HepG2 (cell line): ENCODE measurements around the gene ZBTB21. TPM values are rescaled to one million over a fixed set of nuclear protein-coding genes. Genes with fewer than 3 reads are reported as not detected.

Experiments used
- BRD4 ChIP-seq: sonication (generic); formaldehyde crosslinking; IDR thresholded peaks from 2 replicates; pipeline ENCODE4 v1.4.0; 2020; ENCODE audit warnings: missing genetic modification reagents
- NR2F6 ChIP-seq, 2 experiments: IDR thresholded peaks; 2 replicates each; pipeline ENCODE4 v1.6.1; 2016; ENCODE audit warnings: antibody characterized with exemption in 1 of 2, mild to moderate bottlenecking in 1 of 2
- PHF20 ChIP-seq: sonication (generic); formaldehyde crosslinking; IDR thresholded peaks from 2 replicates; pipeline ENCODE4 v1.5.0; 2020; ENCODE audit warnings: mild to moderate bottlenecking, missing genetic modification reagents
- REXO4 ChIP-seq: sonication (generic); formaldehyde crosslinking; IDR thresholded peaks from 2 replicates; pipeline ENCODE4 v1.8.0; 2022; ENCODE audit warnings: missing genetic modification reagents, mild to moderate bottlenecking, borderline replicate concordance
- ZBTB7A ChIP-seq: sonication (generic); formaldehyde crosslinking; IDR thresholded peaks from 2 replicates; pipeline ENCODE4 v1.8.0; 2022; ENCODE audit warnings: mild to moderate bottlenecking, missing genetic modification reagents
- ZNF263 ChIP-seq: sonication (generic); formaldehyde crosslinking; IDR thresholded peaks from 2 replicates; pipeline ENCODE4 v1.4.0; 2020; ENCODE audit warnings: missing genetic modification reagents
- ZNF563 ChIP-seq: sonication (generic); formaldehyde crosslinking; IDR thresholded peaks from 2 replicates; pipeline ENCODE4 v1.8.0; 2022; ENCODE audit warnings: mild to moderate bottlenecking, moderate library complexity, missing genetic modification reagents
- polyA plus RNA-seq, 8 experiments: library from polyadenylated mRNA; depleted of rRNA in 3 of 8; stranded (reverse) in 7 of 8; unstranded in 1 of 8; fragments of >200 nt; fragmentation: Illumina TruSeq in 4 of 8; extraction: Trizol in 4 of 8; gene quantifications; 2 replicates each; pipeline versions ENCODE4 v1.2.1 to v1.2.3, GENCODE V29; 2011 to 2016; ENCODE audit warnings: low read depth in 4 of 8, missing spikeins in 1 of 8, mixed read lengths in 1 of 8; ENCODE audit not compliant: insufficient read depth in 1 of 8
- total RNA-seq, 5 experiments: library from RNA; depleted of rRNA; stranded (reverse); fragments of >200 nt; fragmentation: Illumina TruSeq; extraction: Trizol; gene quantifications; 2 replicates each; pipeline ENCODE4 v1.2.3, GENCODE V29; 2016; ENCODE audit warnings: low read depth in 1 of 5
- TF ChIP-seq, protein P1 (sequence below): sonication (generic); formaldehyde crosslinking; IDR thresholded peaks from 2 replicates; pipeline ENCODE4 v1.5.1; 2020; ENCODE audit warnings: mild to moderate bottlenecking, missing genetic modification reagents, moderate library complexity
- TF ChIP-seq, protein P2 (sequence below): sonication (generic); formaldehyde crosslinking; IDR thresholded peaks from 2 replicates; pipeline ENCODE4 v1.4.0; 2020; ENCODE audit warnings: missing genetic modification reagents
- TF ChIP-seq, protein P3 (sequence below): sonication (generic); formaldehyde crosslinking; IDR thresholded peaks from 2 replicates; pipeline ENCODE4 v1.8.0; 2022; ENCODE audit warnings: mild to moderate bottlenecking, missing genetic modification reagents; ENCODE audit not compliant: insufficient replicate concordance
- TF ChIP-seq, protein P4 (sequence below): sonication (generic); formaldehyde crosslinking; IDR thresholded peaks from 2 replicates; pipeline ENCODE4 v1.4.0; 2020; ENCODE audit warnings: missing genetic modification reagents
- TF ChIP-seq, protein P5 (sequence below): sonication (generic); formaldehyde crosslinking; IDR thresholded peaks from 2 replicates; pipeline ENCODE4 v1.4.0; 2020; ENCODE audit warnings: missing genetic modification reagents

The ZBTB21 gene
- total and polyA plus RNA-seq, 2 of the 13 experiments (the other 11 are each of a cell fraction or from before 2014, with no cell fraction given): 4.5 to 6.1 TPM

DNA sequence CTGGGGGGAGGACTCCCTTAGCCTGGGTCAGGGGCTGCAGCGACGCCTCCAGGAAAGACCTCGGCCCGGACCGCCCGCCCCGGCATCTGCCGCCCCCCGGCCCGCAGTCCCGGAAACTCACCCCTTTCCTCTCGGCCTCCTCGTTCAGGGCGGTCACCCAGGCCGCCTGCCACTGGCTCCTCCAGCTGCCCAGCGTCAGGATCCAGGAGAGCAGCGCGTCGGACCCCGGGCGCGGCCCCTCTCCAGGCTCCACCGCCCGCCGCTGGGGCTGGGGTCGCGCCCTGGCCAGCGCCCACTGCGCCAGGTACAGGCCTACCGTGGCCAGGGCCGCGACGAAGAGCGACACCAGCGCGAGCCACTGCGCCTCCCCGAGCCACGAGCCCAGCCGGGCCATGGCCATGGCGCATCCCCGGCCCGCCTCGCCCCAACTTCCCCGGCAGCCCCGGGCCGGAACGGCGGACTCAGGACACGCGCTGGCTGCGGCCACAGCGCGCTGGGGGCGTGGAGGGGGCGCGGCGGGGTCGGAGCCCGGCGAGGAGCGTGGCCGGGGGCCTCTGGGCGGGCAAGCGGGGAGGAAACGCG is 56.8 kb downstream of the ZBTB21 start (continued):
- TF ChIP-seq, protein P1, sequence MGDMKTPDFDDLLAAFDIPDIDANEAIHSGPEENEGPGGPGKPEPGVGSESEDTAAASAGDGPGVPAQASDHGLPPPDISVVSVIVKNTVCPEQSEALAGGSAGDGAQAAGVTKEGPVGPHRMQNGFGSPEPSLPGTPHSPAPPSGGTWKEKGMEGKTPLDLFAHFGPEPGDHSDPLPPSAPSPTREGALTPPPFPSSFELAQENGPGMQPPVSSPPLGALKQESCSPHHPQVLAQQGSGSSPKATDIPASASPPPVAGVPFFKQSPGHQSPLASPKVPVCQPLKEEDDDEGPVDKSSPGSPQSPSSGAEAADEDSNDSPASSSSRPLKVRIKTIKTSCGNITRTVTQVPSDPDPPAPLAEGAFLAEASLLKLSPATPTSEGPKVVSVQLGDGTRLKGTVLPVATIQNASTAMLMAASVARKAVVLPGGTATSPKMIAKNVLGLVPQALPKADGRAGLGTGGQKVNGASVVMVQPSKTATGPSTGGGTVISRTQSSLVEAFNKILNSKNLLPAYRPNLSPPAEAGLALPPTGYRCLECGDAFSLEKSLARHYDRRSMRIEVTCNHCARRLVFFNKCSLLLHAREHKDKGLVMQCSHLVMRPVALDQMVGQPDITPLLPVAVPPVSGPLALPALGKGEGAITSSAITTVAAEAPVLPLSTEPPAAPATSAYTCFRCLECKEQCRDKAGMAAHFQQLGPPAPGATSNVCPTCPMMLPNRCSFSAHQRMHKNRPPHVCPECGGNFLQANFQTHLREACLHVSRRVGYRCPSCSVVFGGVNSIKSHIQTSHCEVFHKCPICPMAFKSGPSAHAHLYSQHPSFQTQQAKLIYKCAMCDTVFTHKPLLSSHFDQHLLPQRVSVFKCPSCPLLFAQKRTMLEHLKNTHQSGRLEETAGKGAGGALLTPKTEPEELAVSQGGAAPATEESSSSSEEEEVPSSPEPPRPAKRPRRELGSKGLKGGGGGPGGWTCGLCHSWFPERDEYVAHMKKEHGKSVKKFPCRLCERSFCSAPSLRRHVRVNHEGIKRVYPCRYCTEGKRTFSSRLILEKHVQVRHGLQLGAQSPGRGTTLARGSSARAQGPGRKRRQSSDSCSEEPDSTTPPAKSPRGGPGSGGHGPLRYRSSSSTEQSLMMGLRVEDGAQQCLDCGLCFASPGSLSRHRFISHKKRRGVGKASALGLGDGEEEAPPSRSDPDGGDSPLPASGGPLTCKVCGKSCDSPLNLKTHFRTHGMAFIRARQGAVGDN (CRISPR knock-in tag): peak; percentile 73
- TF ChIP-seq REXO4 (CRISPR knock-in tag): no peak
- TF ChIP-seq, protein P2, sequence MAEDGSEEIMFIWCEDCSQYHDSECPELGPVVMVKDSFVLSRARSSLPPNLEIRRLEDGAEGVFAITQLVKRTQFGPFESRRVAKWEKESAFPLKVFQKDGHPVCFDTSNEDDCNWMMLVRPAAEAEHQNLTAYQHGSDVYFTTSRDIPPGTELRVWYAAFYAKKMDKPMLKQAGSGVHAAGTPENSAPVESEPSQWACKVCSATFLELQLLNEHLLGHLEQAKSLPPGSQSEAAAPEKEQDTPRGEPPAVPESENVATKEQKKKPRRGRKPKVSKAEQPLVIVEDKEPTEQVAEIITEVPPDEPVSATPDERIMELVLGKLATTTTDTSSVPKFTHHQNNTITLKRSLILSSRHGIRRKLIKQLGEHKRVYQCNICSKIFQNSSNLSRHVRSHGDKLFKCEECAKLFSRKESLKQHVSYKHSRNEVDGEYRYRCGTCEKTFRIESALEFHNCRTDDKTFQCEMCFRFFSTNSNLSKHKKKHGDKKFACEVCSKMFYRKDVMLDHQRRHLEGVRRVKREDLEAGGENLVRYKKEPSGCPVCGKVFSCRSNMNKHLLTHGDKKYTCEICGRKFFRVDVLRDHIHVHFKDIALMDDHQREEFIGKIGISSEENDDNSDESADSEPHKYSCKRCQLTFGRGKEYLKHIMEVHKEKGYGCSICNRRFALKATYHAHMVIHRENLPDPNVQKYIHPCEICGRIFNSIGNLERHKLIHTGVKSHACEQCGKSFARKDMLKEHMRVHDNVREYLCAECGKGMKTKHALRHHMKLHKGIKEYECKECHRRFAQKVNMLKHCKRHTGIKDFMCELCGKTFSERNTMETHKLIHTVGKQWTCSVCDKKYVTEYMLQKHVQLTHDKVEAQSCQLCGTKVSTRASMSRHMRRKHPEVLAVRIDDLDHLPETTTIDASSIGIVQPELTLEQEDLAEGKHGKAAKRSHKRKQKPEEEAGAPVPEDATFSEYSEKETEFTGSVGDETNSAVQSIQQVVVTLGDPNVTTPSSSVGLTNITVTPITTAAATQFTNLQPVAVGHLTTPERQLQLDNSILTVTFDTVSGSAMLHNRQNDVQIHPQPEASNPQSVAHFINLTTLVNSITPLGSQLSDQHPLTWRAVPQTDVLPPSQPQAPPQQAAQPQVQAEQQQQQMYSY (CRISPR knock-in tag): 0 out of 2 replicates have a peak, but pooled peaks have one; percentile 19
- TF ChIP-seq, protein P3, sequence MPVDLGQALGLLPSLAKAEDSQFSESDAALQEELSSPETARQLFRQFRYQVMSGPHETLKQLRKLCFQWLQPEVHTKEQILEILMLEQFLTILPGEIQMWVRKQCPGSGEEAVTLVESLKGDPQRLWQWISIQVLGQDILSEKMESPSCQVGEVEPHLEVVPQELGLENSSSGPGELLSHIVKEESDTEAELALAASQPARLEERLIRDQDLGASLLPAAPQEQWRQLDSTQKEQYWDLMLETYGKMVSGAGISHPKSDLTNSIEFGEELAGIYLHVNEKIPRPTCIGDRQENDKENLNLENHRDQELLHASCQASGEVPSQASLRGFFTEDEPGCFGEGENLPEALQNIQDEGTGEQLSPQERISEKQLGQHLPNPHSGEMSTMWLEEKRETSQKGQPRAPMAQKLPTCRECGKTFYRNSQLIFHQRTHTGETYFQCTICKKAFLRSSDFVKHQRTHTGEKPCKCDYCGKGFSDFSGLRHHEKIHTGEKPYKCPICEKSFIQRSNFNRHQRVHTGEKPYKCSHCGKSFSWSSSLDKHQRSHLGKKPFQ: no peak
- TF ChIP-seq ZNF263 (CRISPR knock-in tag): peak; percentile 90
- TF ChIP-seq ZBTB7A (CRISPR knock-in tag): peak; percentile 71
- no peak for TF ChIP-seq PHF20 (CRISPR knock-in tag)
- TF ChIP-seq, protein P4, sequence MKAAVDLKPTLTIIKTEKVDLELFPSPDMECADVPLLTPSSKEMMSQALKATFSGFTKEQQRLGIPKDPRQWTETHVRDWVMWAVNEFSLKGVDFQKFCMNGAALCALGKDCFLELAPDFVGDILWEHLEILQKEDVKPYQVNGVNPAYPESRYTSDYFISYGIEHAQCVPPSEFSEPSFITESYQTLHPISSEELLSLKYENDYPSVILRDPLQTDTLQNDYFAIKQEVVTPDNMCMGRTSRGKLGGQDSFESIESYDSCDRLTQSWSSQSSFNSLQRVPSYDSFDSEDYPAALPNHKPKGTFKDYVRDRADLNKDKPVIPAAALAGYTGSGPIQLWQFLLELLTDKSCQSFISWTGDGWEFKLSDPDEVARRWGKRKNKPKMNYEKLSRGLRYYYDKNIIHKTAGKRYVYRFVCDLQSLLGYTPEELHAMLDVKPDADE (CRISPR knock-in tag): 0 out of 2 replicates have a peak, but pooled peaks have one; percentile 46
- TF ChIP-seq BRD4: peak; percentile 77; the same call in 1 of the 2 replicates
- TF ChIP-seq, protein P5, sequence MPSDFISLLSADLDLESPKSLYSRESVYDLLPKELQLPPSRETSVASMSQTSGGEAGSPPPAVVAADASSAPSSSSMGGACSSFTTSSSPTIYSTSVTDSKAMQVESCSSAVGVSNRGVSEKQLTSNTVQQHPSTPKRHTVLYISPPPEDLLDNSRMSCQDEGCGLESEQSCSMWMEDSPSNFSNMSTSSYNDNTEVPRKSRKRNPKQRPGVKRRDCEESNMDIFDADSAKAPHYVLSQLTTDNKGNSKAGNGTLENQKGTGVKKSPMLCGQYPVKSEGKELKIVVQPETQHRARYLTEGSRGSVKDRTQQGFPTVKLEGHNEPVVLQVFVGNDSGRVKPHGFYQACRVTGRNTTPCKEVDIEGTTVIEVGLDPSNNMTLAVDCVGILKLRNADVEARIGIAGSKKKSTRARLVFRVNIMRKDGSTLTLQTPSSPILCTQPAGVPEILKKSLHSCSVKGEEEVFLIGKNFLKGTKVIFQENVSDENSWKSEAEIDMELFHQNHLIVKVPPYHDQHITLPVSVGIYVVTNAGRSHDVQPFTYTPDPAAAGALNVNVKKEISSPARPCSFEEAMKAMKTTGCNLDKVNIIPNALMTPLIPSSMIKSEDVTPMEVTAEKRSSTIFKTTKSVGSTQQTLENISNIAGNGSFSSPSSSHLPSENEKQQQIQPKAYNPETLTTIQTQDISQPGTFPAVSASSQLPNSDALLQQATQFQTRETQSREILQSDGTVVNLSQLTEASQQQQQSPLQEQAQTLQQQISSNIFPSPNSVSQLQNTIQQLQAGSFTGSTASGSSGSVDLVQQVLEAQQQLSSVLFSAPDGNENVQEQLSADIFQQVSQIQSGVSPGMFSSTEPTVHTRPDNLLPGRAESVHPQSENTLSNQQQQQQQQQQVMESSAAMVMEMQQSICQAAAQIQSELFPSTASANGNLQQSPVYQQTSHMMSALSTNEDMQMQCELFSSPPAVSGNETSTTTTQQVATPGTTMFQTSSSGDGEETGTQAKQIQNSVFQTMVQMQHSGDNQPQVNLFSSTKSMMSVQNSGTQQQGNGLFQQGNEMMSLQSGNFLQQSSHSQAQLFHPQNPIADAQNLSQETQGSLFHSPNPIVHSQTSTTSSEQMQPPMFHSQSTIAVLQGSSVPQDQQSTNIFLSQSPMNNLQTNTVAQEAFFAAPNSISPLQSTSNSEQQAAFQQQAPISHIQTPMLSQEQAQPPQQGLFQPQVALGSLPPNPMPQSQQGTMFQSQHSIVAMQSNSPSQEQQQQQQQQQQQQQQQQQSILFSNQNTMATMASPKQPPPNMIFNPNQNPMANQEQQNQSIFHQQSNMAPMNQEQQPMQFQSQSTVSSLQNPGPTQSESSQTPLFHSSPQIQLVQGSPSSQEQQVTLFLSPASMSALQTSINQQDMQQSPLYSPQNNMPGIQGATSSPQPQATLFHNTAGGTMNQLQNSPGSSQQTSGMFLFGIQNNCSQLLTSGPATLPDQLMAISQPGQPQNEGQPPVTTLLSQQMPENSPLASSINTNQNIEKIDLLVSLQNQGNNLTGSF: peak; percentile 25; the same call in 1 of the 2 replicates
- TF ChIP-seq ZNF563 (CRISPR knock-in tag): peak; percentile 68; the same call in 1 of the 2 replicates
- TF ChIP-seq NR2F6 (IDR thresholded peaks at IDR 0.05): no peak
- TF ChIP-seq NR2F6 (CRISPR knock-in tag; IDR thresholded peaks at IDR 0.05): no peak
